H9 (cell line): ENCODE results near the gene ARHGAP26. TPM values are rescaled to one million over a fixed set of nuclear protein-coding genes. Genes with fewer than 3 reads are reported as not detected.

Experiments used
- DNase-seq: peaks from one replicate; pipeline ENCODE4 v3.0.0-alpha.2; 2017
- H2AFZ ChIP-seq: one replicate; pipeline ENCODE4 v1.6.1; 2013; ENCODE audit warnings: mild to moderate bottlenecking, low read length, control low read depth, moderate library complexity
- H2AK5ac ChIP-seq: 2 replicates; pipeline ENCODE4 v1.6.1; 2013; ENCODE audit warnings: low read length, control low read depth, mixed read lengths; ENCODE audit not compliant: insufficient read length
- H2BK120ac ChIP-seq: one replicate; pipeline ENCODE4 v1.6.1; 2013; ENCODE audit warnings: low read depth, mild to moderate bottlenecking, low read length, control low read depth, inconsistent platforms; ENCODE audit not compliant: poor library complexity, severe bottlenecking
- H2BK12ac ChIP-seq: 2 replicates; pipeline ENCODE4 v1.6.1; 2013; ENCODE audit warnings: low read length, control low read depth, mixed read lengths, low read depth; ENCODE audit not compliant: insufficient read length
- H2BK15ac ChIP-seq: 2 replicates; pipeline ENCODE4 v1.6.1; 2013; ENCODE audit warnings: low read depth, low read length, control low read depth
- H2BK20ac ChIP-seq: one replicate; pipeline ENCODE4 v1.6.1; 2013; ENCODE audit warnings: low read depth, mild to moderate bottlenecking, low read length, control low read depth, inconsistent platforms; ENCODE audit not compliant: poor library complexity, severe bottlenecking
- H2BK5ac ChIP-seq: 2 replicates; pipeline ENCODE4 v1.6.1; 2013; ENCODE audit warnings: low read length, control low read depth, mixed read lengths; ENCODE audit not compliant: insufficient read length
- H3K14ac ChIP-seq: 2 replicates; pipeline ENCODE4 v1.6.1; 2013; ENCODE audit warnings: low read length, control low read depth; ENCODE audit not compliant: insufficient read depth
- H3K18ac ChIP-seq: 2 replicates; pipeline ENCODE4 v1.6.1; 2013; ENCODE audit warnings: low read depth, mild to moderate bottlenecking, mixed read lengths, low read length, control low read depth; ENCODE audit not compliant: insufficient read length
- H3K23ac ChIP-seq: 2 replicates; pipeline ENCODE4 v1.6.1; 2013; ENCODE audit warnings: low read length, control low read depth, mixed read lengths, low read depth; ENCODE audit not compliant: insufficient read length
- H3K23me2 ChIP-seq: 2 replicates; pipeline ENCODE4 v1.6.1; 2013; ENCODE audit warnings: low read depth, mild to moderate bottlenecking, mixed read lengths, low read length, control low read depth; ENCODE audit not compliant: insufficient read length, poor library complexity, severe bottlenecking
- H3K27ac ChIP-seq: 2 replicates; pipeline ENCODE4 v1.5.1; 2013; ENCODE audit warnings: low read length, control low read depth, mixed read lengths, low read depth; ENCODE audit not compliant: insufficient read length
- H3K27me3 ChIP-seq: 2 replicates; pipeline ENCODE4 v1.6.1; 2013; ENCODE audit warnings: low read length, control low read depth, inconsistent platforms; ENCODE audit not compliant: insufficient read depth
- H3K4ac ChIP-seq: 2 replicates; pipeline ENCODE4 v1.6.1; 2013; ENCODE audit warnings: low read depth, mild to moderate bottlenecking, control low read depth, inconsistent platforms, low read length, moderate library complexity
- H3K4me1 ChIP-seq: 2 replicates; pipeline ENCODE4 v1.6.1; 2013; ENCODE audit warnings: low read length, control low read depth, inconsistent platforms; ENCODE audit not compliant: insufficient read depth
- H3K4me2 ChIP-seq: 2 replicates; pipeline ENCODE4 v1.6.1; 2013; ENCODE audit warnings: low read length, control low read depth, mixed read lengths; ENCODE audit not compliant: insufficient read length, insufficient read depth
- H3K56ac ChIP-seq: 2 replicates; pipeline ENCODE4 v1.6.1; 2013; ENCODE audit warnings: low read depth, mild to moderate bottlenecking, mixed read lengths, low read length, control low read depth; ENCODE audit not compliant: insufficient read length
- H3K79me1 ChIP-seq: 2 replicates; pipeline ENCODE4 v1.6.1; 2013; ENCODE audit warnings: low read depth, mild to moderate bottlenecking, moderate library complexity, low read length, control low read depth, inconsistent platforms; ENCODE audit not compliant: insufficient read depth, poor library complexity, severe bottlenecking
- H3K79me2 ChIP-seq: 2 replicates; pipeline ENCODE4 v1.6.1; 2013; ENCODE audit warnings: low read length, control low read depth, inconsistent platforms; ENCODE audit not compliant: insufficient read depth
- H3K9ac ChIP-seq: 2 replicates; pipeline ENCODE4 v1.6.1; 2013; ENCODE audit warnings: low read length, control low read depth, mixed read lengths; ENCODE audit not compliant: insufficient read length; ENCODE audit errors: extremely low read depth
- H3K9me3 ChIP-seq: one replicate; pipeline ENCODE4 v1.6.1; 2013; ENCODE audit warnings: low read depth, low read length, inconsistent platforms; ENCODE audit not compliant: control insufficient read depth
- H3T11ph ChIP-seq: one replicate; pipeline ENCODE4 v1.6.1; 2013; ENCODE audit warnings: mild to moderate bottlenecking, low read length, control low read depth, inconsistent platforms
- H4K20me1 ChIP-seq: one replicate; pipeline ENCODE4 v1.6.1; 2013; ENCODE audit not compliant: control insufficient read depth, insufficient read length, insufficient read depth
- H4K5ac ChIP-seq: 2 replicates; pipeline ENCODE4 v1.6.1; 2013; ENCODE audit warnings: low read depth, mild to moderate bottlenecking, mixed read lengths, low read length, control low read depth; ENCODE audit not compliant: insufficient read length
- H4K8ac ChIP-seq: replicated peaks from 2 replicates; pipeline ENCODE4 v1.6.1; 2013; ENCODE audit warnings: low read length, control low read depth, mixed read lengths, low read depth; ENCODE audit not compliant: insufficient read length
- H4K91ac ChIP-seq: 2 replicates; pipeline ENCODE4 v1.6.1; 2013; ENCODE audit warnings: low read depth, mild to moderate bottlenecking, moderate library complexity, mixed read lengths, low read length, control low read depth; ENCODE audit not compliant: insufficient read length
- H3K27ac Mint-ChIP-seq, 3 experiments: 2 replicates in 2 of 3; 3 replicates in 1 of 3; pipeline ENCODE4 v1.8.0; 2020 to 2021; ENCODE audit warnings: mixed read lengths in 3 of 3, mild to moderate bottlenecking in 1 of 3, moderate library complexity in 1 of 3
- H3K27me3 Mint-ChIP-seq: 2 replicates; pipeline ENCODE4 v1.8.0; 2021; ENCODE audit warnings: low read depth, mild to moderate bottlenecking, moderate library complexity, mixed read lengths
- H3K36me3 Mint-ChIP-seq, 3 experiments: 2 replicates in 2 of 3; 3 replicates in 1 of 3; pipeline ENCODE4 v1.8.0; 2020 to 2021; ENCODE audit warnings: low read depth in 3 of 3, mixed read lengths in 3 of 3; ENCODE audit not compliant: insufficient read depth in 1 of 3
- H3K4me1 Mint-ChIP-seq, 2 experiments: 2 replicates each; pipeline ENCODE4 v1.8.0; 2020; ENCODE audit warnings: mixed read lengths in 2 of 2
- H3K4me3 Mint-ChIP-seq, 2 experiments: 2 replicates in 1 of 2; 3 replicates in 1 of 2; pipeline ENCODE4 v1.8.0; 2020 to 2021; ENCODE audit warnings: mild to moderate bottlenecking in 2 of 2, mixed read lengths in 2 of 2, moderate library complexity in 1 of 2
- H3K9me3 Mint-ChIP-seq, 2 experiments: 2 replicates in 1 of 2; 3 replicates in 1 of 2; pipeline ENCODE4 v1.8.0; 2020; ENCODE audit warnings: mild to moderate bottlenecking in 2 of 2, mixed read lengths in 2 of 2, moderate library complexity in 1 of 2
- WGBS: extraction: QIAGEN DNeasy Blood & Tissue Kit; methylation state at CpG from one replicate; pipeline ENCODE4 v1.1.7; 2013; ENCODE audit warnings: missing lambda C conversion rate, low lambda C conversion rate, mixed read lengths; ENCODE audit not compliant: insufficient read length; ENCODE audit errors: extremely low coverage; 5-methylcytosine and 5-hydroxymethylcytosine counted together
- total RNA-seq: library from RNA; stranded (reverse); gene quantifications from 2 replicates; pipeline ENCODE4 v1.2.1, GENCODE V29; 2021
- TF ChIP-seq, protein P1 (sequence below): fragments of 200-600 bp; sonication (generic); conservative IDR thresholded peaks from 3 replicates; pipeline ENCODE4 v1.8.0; 2021; ENCODE audit warnings: antibody characterized with exemption, mild to moderate bottlenecking

The ARHGAP26 gene
- total RNA-seq, 1 experiment from 2014 or later: 13.8 TPM

DNA sequence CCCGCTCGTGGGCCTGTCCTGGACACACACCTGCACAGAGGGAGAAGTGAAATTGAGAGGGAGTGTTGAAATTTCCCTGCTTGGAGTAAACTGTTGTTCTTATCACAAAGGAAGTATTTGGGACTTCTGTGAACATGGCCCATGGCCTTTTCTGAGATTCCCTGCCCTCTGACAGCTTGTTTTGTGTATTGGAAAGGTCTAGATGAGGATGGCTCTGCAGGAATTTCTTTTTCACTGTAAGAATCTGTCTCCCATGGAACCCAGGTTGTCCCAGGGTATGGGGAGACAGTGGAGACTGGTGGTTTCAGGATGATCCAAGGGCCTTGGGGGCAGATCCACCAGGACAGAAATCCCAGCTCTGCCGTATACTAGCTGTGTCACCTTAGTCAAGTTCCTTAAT is 121.8 kb downstream of the ARHGAP26 start:
- no peak for DNase-seq
- peaks cover 6% of the 10 kb centered on the region; the same call in 1 of the 2 replicates for H3K4me1 ChIP-seq
- H3K4me1 Mint-ChIP-seq: peaks cover 40 to 45% of the 10 kb centered on the region in 2 experiments
- H3K79me1 ChIP-seq: no peaks in the 10 kb centered on the region
- peaks cover 5 to 8% (median 8%) of the 10 kb centered on the region in 3 experiments; a peak in 6 of 7 replicates for H3K36me3 Mint-ChIP-seq
- H3K27me3 Mint-ChIP-seq: no peaks in the 10 kb centered on the region
- WGBS: no CpG with 5 or more reads among the region's 3 CpGs
- no peak overlapping the region for H3K4me3 Mint-ChIP-seq
- H3K23ac ChIP-seq: no peak overlapping the region
- no peak overlapping the region for H2BK120ac ChIP-seq
- no peaks in the 10 kb centered on the region for H3K23me2 ChIP-seq
- H4K91ac ChIP-seq: no peak overlapping the region
- H2BK5ac ChIP-seq: no peak overlapping the region
- no peaks in the 10 kb centered on the region for H3K79me2 ChIP-seq
- H3K4me2 ChIP-seq: no peak overlapping the region
- no peak overlapping the region for H3T11ph ChIP-seq
- H2AFZ ChIP-seq: no peak overlapping the region
- H3K14ac ChIP-seq: no peak overlapping the region
- H3K18ac ChIP-seq: no peak overlapping the region
- H3K9ac ChIP-seq: no peak overlapping the region
- H2BK15ac ChIP-seq: no peak overlapping the region
- H2BK20ac ChIP-seq: no peak overlapping the region
- peak overlapping the region in 1 of 3 experiments; percentile 27; a peak in 2 of 7 replicates for H3K27ac Mint-ChIP-seq
- H2BK12ac ChIP-seq: no peak overlapping the region
- H2AK5ac ChIP-seq: no peak overlapping the region
- TF ChIP-seq, protein P1, sequence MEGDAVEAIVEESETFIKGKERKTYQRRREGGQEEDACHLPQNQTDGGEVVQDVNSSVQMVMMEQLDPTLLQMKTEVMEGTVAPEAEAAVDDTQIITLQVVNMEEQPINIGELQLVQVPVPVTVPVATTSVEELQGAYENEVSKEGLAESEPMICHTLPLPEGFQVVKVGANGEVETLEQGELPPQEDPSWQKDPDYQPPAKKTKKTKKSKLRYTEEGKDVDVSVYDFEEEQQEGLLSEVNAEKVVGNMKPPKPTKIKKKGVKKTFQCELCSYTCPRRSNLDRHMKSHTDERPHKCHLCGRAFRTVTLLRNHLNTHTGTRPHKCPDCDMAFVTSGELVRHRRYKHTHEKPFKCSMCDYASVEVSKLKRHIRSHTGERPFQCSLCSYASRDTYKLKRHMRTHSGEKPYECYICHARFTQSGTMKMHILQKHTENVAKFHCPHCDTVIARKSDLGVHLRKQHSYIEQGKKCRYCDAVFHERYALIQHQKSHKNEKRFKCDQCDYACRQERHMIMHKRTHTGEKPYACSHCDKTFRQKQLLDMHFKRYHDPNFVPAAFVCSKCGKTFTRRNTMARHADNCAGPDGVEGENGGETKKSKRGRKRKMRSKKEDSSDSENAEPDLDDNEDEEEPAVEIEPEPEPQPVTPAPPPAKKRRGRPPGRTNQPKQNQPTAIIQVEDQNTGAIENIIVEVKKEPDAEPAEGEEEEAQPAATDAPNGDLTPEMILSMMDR: no peak
- no peak overlapping the region for H3K27ac ChIP-seq
- H4K20me1 ChIP-seq: no peaks in the 10 kb centered on the region
- no peaks in the 10 kb centered on the region for H3K9me3 ChIP-seq
- H3K56ac ChIP-seq: no peak overlapping the region
- H4K8ac ChIP-seq: no peak overlapping the region
- no peak overlapping the region for H3K4ac ChIP-seq
- no peak overlapping the region for H4K5ac ChIP-seq
- no peaks in the 10 kb centered on the region; a peak in 1 of 5 replicates for H3K9me3 Mint-ChIP-seq
- no peaks in the 10 kb centered on the region for H3K27me3 ChIP-seq
